OCI-M2 (cell line): ENCODE results near the gene FBXL14.

ENCODE experiments used
- DNase-seq: peaks from one replicate; lab custom pipeline; 2025; ENCODE audit not compliant: unreplicated experiment; lab: John Stamatoyannopoulos, UW

The FBXL14 gene

DNA sequence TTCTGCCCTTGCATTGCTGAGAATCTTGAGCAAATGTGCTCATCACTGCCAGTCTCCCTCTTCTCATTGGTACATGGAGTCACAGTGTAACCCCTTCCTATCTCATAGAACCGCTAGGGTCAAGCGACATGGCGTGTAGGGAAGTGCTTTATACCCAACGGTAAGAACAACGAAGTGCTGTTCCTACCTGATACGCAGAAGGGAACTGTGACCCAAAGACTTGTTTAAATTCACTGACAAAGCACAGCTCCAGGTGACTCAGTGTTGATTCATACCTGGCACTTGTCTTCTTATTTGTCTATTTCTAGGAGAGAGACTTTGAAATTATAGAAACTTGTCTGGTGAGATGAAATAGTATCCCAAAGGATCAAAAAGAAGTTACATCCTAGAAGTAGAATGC is 53.7 kb downstream of the FBXL14 start:
- DNase-seq, result no peak

DNA sequence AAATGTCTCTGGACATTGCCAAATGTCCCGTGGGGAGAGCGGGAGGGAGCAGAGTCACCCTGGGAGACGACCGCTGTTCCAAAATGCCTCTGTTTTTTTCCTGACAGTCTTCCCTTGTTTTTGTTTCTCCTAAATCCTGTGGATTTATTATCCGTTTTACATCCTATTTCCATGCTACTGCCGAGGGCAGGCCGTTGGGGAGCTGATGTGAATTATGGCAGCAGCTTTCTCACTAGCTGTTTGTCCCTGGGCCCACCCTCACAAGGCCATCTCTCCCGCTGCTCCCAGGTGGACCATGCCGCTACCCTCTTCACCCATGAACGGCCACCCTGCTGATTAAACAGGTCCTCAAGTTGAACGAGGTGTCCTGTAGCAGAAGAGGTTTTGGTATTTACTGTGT is 55.2 kb downstream of the FBXL14 start:
- no peak for DNase-seq

DNA sequence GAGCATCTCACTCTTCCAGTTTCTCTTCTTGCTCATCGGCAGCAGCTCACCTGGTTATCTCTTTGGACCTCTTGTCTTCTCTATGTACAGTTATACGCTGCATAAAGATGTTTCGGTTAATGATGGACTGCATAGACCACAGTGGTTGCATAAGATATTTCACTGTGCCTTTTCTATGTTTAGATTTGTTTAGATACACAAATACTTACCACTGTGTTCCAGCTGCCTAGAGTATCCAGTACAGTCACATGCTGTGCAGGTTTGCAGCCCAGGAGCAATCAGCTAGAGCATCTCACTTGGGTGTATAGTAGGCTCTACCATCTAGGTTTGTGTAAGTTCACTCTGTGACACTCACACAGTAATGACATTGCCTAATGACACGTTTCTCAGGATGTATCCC is 57.6 kb downstream of the FBXL14 start:
- no peak for DNase-seq

DNA sequence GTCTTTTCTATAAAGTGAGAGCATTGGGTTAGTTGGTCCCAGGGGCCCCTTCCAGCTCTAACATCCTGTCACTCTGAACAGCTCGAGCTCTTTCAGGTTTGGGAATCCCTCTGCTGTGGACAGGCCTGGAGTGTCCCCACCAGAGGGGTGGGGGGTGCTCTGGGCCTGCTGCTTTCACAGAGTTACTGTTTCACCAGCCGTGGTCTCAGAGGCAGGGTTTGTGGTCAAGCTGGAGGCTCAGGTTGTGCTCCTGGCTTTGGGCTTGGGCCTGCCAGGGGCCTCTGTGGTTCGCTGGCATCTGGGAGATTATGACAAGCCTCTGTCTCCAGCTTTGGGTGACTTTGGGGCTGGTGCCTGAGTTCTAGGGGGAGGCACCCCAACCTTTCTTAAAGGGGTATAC is 59.6 kb downstream of the FBXL14 start:
- DNase-seq, result no peak

DNA sequence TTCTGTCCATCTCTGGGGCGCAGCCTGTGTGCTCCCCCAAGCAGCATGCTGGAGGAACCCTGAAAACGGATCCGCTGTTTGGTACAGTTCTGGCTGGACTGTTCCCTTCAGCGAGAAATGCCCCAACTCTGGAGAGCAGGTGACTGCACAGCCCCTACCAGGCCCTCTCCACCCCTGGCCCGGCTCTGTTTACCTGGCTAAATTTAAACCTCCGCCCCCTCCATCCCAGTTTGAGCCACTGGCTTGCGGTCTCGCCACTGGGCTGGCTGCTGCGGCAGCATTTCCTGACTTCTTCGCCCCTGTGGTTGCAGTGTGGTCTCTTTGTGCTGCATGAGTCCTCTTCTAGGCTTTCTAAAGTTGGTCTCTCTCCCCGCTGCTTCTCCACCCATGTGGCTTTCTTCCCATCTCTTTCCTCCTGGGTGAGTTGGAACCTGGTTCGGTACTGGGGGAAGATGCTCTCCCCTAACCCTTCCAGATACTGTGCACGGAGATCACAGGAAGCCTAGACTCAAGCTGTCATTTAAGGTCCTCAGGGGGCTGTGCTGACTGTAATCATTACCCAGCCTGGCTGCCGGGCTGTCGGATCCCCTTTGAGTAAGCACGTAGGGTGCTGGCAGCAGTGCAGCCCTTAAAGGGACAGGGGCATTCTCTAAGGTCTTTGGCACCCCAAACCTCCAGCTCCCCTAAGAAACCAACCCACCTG is 60.6 kb downstream of the FBXL14 start:
- DNase-seq, result no peak

DNA sequence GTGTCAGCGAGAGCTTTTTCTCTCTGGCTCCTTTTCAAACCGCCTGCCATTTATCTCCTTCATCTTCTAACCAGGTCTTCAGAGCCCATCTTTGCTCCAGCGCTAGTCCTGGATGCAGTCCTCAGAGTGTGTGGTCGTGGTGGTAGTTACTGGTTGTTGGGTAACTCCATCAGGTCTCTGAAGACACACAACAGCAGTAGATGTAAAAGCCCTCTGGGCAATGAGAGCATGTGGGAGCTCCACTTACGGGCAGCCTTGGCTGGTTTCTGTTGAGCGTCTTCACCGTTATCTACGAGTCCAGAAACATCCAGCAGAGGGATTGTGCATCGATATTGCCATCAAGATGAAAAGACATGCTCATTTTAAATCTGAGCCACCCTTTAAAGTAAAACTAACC is 61.2 kb downstream of the FBXL14 start:
- DNase-seq, result no peak

DNA sequence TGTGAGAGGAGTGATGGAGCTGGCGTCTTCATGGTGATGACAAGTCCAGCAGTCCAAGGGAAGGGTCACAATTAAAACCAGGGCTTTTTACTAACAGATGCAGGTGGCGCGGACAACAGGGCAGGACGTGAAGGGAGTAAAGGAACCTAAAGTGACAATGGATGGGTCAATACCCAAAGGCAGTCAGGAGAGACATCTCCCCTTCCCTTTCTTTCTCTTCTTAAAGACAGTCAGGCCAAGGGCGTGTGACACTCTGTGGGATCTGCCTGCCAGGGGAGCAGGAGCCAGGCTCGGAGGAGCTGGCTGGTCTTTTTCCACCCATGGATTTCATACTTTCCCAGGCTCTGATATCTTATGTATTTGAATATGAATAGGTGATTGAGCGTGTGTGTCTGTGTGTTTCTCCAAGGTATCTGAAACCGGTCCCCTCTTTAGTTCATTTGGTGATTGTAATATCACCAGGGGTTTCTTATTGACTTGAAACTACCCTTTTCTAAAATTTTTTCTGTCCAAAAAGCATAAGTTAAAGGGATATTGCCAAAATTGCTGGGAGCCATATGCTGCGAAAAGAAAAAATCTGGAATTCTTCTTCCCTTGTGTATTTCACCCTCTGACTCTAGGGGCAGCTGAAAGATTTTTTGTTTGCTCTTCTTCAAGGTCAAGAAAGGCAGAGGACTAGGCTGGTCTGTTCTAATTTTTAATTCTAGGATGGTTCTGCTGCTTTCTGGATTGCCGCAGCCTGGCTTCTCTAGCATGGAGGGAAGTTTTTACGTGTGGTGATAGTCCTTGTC is 61.8 kb downstream of the FBXL14 start:
- no peak for DNase-seq

DNA sequence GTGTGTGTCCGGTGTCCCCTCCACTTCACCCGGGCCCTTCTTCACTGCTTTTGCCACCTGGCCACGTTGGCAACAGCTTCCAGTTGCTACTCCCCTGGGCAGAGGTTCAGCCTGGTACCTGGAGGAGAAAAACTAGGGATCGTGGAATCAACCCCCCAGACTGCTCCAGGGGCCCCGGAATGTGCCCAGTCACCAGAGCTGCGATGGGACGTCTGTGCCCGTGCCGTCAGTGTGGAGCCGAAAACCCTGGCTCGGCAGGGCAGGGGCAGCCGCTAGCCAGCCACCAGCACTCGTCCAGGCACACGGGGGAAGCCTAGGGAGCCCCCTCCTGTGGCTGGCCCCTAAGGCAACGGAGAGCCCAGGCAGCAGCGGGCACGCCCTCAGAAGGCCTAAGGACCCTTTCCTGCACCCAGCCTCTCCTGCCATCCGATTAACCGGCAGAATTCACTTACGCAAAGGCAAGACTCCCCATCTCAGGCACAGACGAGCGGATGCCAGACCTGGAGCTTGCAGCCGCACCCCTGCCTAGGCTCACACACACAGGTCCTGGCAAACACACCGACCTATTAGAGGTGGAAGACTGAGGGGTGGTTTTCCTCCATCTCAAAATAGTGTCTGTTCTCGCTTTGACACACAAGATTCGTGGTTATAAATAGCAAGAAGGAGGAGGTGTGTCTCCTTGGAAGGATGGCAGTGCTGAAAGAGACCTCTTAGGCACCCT is 62.6 kb downstream of the FBXL14 start:
- DNase-seq, result no peak

DNA sequence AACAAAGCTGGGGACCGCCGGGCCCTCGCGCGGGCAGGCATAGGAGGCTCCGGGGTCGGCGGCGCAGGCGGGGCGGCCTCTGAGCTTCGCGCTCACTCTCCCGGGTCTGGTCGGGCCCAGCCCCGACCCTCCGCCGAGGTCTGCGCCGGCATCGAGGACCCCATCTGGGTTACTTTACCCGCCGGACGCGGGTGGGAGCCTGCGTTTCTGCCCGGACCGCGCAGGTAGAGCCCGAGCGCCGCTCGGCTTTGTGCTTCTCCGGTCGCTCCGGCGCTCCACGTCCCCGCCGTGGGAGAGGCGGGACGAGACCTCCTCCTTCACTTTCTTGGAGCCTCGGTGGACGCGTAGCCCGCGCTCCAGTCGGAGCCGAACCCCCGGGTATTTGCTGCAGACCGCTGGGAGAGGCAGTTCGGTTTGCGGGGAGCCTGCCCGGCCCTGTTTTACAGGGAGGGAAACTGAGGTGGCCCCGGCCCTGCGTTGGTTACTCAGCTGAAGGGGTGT is 63.2 kb downstream of the FBXL14 start:
- DNase-seq, result no peak

DNA sequence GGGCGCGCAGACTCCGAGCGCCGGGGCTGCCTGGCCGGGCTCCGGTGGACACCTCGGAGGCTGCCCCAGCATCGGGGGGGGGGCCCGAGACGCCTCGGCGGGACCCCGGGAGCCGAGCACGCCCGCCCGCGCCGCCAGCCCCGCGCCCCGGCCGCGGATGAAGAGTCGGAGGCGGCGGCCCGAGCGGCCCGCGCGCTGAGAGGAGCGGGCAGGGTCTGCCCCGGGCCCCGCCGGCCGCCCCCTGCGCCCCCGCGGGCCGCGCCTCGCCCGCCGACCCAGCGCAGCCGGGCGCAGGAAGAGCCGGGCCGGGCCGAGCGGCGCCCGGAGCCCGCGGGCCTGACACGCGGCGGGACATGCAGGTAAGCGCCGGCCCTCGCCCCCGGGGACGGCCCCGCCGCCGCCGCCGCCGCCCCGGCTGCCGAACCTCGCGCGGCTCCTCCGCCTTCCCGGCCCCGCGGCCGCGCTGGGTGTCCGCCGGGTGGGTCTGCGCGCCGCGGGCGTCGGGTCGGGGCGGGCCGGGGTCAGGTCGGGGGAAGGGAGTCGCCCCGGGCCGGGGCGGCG is 63.7 kb downstream of the FBXL14 start:
- no peak for DNase-seq

DNA sequence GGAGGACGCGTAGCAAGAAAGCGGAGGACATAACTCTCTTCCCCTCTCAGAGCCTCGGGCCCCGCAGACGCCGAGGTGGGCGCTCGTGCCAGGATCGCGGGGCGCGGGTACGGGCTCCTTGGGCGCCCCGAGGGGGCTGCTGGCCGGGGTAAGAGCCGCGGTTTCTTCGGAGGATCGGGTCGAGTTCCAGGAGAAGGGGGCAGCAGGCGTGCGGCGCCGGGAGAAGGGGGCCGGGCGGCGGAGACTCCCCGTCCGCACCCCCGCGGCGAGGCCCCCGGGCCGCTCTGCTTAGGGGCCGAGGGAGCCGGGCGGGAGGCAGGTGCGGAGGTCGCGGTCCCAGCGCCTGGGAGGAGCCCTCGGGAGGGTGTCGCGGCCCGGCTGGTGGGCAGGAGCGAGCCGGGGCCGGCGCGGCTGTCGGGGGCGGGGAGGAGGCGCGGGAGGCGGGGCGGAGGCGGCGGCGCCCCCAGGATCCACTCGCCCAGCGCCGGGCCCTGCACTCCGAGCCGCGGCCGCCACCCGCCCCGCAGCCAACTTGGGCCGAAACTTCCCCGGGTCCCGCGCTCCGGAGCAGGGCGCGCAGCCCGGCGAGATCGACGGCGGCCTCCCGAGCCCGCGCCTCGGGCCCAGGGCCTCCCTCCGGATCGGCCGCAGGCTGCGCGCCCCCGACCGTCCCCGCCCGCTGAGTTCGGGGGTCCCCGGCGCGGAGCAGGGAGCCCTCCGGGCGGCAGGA is 64.4 kb downstream of the FBXL14 start:
- DNase-seq, result no peak

DNA sequence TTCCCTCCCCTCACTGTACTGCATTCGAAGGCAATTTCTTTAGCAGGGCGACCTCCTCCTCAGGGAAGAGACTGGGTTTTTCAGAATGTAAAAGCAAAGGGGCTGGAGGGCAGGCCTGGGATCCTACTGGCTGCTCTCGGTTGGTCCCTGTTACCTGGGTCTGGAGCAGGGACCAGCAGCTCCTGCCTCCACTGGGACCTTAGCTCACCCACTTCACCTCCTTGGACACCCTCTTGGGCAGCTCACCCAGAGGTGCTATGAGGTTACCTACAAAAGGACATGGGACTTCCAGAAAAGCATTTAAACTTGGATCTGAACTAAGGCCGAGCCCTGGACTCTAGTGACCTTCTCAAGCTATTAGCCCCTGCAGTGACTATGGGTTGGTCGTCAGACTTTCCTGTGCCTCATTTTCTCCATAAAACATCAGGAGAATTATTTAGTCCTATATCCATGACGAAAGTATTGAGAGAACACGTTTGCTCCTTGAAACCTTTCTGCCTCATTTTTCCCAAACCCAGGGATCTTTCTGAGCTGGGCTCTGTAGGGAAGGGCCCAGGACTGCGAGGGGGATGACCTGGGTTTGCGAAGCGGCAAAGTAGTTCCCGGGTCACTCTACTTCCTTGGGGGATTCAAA is 65.0 kb downstream of the FBXL14 start:
- DNase-seq, result no peak

DNA sequence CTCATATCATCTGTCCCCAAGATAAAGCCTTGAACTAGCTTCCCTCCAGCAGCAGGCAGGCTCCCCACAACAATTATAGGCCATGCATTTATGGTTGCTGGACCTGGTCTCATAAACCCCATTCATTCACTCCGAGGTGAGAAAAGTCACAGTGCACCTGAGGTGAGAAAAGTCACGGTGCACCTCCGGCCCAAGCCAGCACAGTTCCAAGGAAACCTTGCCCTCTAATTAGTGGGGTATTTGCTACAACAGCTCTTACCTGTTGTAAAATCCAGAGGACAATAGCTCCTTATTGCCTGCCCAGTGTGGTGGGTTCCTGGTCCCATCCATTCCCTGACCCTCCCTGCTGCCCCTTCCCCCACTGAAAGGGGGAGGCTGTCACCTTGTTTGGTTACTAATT is 65.6 kb downstream of the FBXL14 start:
- no peak for DNase-seq

DNA sequence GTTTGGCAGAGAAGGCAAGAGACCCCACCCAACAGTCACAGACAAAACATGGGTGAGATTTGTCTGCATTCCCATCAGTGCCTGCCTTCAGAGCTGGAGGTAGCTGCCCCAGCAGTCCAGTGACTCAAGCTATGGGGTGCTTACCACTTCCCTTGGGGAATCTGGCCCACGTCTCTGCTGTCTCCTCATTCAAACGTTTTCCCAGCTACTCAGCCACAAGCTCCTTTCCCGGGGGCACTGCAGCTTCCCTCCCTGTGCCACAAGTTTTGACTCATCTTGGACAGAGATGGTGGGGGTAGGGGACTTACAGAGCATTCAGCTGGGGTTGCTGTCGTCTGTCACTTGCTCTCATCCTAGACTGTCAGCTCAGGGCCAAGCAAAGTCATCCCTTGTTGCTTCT is 66.6 kb downstream of the FBXL14 start:
- DNase-seq, result no peak

DNA sequence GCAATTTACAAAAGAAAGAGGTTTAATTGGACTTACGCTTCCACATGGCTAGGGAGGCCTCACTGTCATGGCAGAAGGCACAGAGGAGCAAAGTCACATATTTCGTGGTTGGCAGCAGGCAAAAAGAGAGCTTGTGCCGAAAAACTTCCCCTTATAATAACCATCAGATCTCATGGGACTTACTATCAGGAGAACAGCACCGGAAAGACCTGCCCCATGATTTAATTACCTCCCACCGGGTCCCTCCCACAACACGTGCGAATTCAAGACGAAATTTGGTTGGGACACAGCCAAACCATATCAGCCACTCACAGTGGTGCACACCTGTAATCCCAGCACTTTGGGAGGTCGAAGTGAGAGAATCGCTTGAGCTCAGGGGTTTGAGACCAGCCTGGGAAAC is 68.5 kb downstream of the FBXL14 start:
- no peak for DNase-seq

DNA sequence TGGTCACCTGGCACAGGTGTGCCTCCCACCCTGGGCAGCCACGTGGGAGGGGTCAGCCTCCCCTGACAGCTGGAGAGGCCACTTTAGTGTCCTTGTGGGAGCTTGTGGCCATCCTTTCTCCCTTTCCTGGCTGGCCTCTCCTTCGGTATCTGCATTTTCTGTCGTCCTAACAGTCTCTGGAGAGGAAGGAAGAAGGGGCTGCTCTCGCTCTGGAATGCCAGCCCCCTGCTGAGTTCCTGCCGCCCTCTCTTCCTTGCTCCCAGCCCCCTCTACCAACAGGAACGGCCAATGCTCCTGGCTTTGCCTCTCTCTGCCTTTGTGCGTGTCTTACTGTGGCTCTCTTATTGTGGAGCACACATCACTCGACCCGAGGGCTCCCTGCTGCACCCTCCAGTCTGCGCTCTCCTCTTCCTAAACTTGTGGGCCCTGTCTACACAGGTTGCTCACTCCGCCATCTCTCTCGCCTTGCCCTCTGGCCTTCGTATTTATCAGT is 70.8 kb downstream of the FBXL14 start:
- no peak for DNase-seq

DNA sequence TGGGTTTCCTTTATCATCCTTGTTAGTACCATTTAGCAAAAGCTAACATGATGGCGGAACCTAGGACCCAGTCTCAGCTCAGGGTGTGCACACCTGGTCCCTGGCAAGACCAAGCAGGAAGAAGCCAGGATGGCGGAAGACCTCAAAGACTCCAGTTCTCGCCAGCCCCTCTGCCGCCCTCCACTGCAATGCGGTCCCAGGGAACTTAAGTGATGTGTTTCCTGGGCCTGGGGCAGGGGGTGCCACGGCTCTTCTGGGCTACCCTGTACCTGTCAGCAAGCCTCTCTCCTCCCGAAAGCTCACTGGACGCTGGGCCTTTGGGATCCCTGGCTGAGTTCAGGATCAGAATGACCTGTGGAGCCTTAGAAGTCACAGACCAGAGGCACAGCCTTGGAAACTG is 71.3 kb downstream of the FBXL14 start:
- no peak for DNase-seq

DNA sequence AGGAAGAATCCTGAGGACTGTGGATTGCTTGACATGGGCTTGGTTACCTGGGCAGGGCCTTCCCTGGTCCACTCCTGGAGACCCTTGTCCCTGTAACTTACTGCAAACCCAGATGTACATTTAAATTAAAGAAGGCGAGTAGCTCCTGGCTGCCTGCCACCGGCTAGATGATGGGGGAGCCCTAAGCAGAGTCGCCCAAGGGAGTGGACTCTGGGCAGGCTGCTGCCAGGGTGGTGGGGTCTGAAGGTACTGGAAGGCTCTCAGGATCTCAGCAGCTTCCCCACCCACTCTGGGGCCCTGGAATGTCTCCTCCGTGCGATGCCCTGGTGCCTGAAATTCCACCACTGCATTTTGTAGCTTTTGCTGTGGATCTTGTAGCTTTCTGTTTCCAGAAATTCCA is 74.7 kb downstream of the FBXL14 start:
- no peak for DNase-seq

DNA sequence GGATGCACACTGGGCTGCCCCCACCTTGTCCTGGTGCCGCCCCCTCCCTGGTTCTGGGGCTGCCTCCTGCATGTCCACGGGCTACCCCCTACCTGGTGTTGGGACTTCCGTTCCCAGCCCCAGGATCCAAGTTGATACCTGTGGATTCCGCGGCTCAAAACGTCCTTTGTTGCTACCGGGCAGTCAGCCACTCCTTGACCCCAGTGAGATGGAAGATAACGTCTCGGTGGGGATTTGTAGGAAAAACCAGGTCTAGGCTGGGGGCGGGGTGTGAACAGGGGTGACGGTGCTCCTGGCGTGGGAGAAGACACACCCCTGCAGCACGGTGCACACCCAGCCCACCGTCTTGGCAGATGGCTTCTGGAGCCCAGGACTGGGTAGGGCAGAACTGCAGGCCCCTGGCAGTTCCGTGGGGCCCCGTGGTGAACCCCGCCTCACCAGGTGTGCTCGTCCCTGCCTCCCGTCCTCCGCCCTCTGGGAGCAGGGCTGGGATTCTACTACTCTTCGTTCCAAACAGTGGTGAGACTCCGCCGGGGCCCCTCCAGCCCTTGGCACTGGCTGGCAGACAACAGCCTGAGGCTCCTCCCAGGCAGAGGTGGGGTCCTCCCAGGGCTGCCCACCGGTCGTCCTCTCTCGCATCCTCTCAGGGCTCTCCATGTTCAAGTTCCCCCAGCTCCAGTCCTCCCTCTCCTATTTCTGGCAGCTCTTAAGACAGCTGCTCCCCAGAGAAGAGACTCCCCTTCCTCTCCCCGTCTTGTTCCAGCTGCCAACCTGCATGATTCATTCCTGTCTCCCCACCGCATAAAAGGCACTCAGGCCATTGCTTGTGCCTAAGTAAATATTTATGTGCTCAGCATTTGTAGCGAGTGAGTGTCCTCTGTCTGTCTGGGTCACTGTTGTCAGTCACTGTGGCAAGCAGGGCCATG is 75.5 kb downstream of the FBXL14 start:
- no peak for DNase-seq
